Large intestine (tissue), 3 donors: ENCODE data around the gene HOXA5. TPM values are rescaled to one million over a fixed set of nuclear protein-coding genes. Genes with fewer than 3 reads are reported as not detected.
A peak's percentile ranks its signal among the peaks of the same experiment; 100 is the strongest.

Source experiments
- DNase-seq, 2 donors: peaks; one replicate each; pipeline versions ENCODE4 v3.0.0 to v3.0.0-alpha.2; 2013
- H3K27ac ChIP-seq: one replicate; pipeline ENCODE4 v1.5.1; 2013; ENCODE audit warnings: low read length
- H3K27me3 ChIP-seq: 2 replicates; pipeline ENCODE4 v1.6.1; 2013; ENCODE audit warnings: low read length; ENCODE audit not compliant: control insufficient read depth, insufficient read depth
- H3K36me3 ChIP-seq: 2 replicates; pipeline ENCODE4 v1.6.1; 2013; ENCODE audit warnings: low read length; ENCODE audit not compliant: control insufficient read depth, insufficient read depth
- H3K4me1 ChIP-seq: one replicate; pipeline ENCODE4 v1.6.1; 2013; ENCODE audit warnings: low read length; ENCODE audit not compliant: control insufficient read depth, insufficient read depth
- H3K4me3 ChIP-seq: one replicate; pipeline ENCODE4 v1.5.1; 2013; ENCODE audit warnings: low read length
- H3K9me3 ChIP-seq: one replicate; pipeline ENCODE4 v1.6.1; 2013; ENCODE audit warnings: mild to moderate bottlenecking, low read depth, low read length, moderate library complexity; ENCODE audit not compliant: control insufficient read depth
- WGBS: methylation state at CpG from one replicate; pipeline ENCODE4 v1.1.5; 2013; ENCODE audit warnings: low lambda C conversion rate; ENCODE audit not compliant: insufficient coverage; 5-methylcytosine and 5-hydroxymethylcytosine counted together
- polyA plus RNA-seq: library from polyadenylated mRNA; unstranded; fragments of 120-200 nt; gene quantifications from one replicate; pipeline ENCODE4 v1.2.1, GENCODE V29; 2013

Gene HOXA5
- polyA plus RNA-seq, 1 donor: 30.3 TPM

DNA sequence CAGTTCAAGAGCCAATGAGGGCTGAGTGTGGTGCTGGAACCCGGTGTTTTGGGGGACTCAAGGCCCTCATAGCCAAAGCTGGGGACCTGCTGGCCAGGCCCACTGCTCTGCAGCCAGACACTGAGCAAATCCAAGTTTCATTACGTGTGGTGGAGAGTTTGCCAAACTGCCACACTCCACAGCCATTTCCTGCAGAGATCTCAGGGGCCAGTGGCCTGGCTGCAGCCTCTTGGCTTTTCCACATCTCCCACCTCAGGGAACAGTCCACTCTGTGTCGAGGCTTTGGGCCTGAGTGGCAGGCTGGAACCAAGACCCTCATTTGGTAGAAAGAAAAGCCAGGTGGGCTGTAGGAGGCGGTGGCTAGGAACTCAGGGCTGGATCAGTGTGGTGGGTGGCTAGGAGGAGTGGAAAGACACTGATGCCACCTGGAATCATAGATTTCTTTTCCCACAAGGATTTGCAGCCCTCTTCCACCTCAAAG is 38.4 kb upstream of the HOXA5 start:
- peaks cover 98% of the 10 kb centered on the region for H3K27me3 ChIP-seq
- no peak overlapping the region for H3K4me3 ChIP-seq
- H3K9me3 ChIP-seq: peaks cover 20% of the 10 kb centered on the region
- DNase-seq: no peak
- peaks cover 11% of the 10 kb centered on the region for H3K4me1 ChIP-seq
- no peaks in the 10 kb centered on the region for H3K36me3 ChIP-seq
- H3K27ac ChIP-seq: no peak overlapping the region
- no CpG with 5 or more reads among the region's 4 CpGs for WGBS

DNA sequence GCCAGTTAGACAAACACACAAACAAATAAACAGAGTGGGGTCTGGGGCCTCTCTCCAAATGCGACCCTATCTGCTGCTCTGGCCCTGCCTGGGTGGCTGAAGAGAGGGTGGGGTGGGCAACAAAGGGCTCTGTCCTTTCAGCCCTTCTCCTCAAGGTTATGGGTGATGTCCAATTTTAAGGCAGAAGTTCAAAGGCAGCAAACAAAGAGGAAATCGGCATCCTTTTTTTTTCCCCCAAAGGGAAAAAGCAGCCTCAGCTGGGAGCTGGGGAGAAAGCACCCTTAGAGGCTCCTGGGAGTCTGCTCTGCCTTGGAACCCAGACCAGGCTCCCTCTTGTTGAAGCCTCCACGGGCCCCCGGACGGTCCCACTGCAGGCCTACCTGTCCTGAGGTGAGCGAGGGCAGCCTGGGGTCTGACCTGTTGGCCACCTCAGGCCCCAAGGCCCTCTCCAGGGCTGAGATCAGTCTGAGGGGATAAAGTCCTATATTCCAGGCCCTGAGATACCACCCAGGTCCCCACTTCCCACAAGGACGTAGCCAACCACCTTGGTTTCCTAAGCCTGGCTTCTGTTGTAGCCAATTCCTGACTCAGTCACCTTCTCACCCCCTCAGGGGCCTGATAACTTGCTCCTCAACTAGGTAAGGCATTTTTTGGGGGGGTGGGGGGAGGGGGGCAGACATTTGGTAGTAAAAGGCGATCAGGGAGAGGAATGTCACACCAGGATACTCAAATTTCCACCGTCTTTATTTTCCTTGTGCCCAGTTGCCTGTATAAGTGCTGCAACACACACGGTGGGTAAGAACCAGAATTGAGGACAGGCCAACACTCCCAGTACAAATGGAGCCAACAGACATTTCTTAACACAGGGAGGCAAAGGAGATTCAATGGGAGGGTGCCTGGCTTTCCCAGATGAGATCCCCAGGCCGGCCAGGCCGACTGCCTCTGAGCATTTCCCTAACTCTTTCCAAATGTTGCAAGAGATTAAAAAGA is 37.2 kb upstream of the HOXA5 start:
- WGBS: no CpG with 5 or more reads among the region's 12 CpGs
- no peaks in the 10 kb centered on the region for H3K36me3 ChIP-seq
- peaks cover 20% of the 10 kb centered on the region for H3K9me3 ChIP-seq
- peaks cover 98% of the 10 kb centered on the region for H3K27me3 ChIP-seq
- no peak overlapping the region for H3K27ac ChIP-seq
- no peak overlapping the region for H3K4me3 ChIP-seq
- no peak for DNase-seq
- peaks cover 11% of the 10 kb centered on the region for H3K4me1 ChIP-seq

- Histone ChIP-seq H3K9me3 (peaks cover 12% of the 10 kb centered on the region), H3K4me3 (no peak overlapping the region), H3K27me3 (peaks cover 98% of the 10 kb centered on the region), H3K4me1 (peaks cover 10% of the 10 kb centered on the region), H3K27ac (no peak overlapping the region), H3K36me3 (no peaks in the 10 kb centered on the region)
- DNase-seq: peak; percentile 58 to 72
- 40% methylated on average over 1 of the region's 56 CpGs for WGBS
Measured at GRCh38 chr7:27179503-27180430, 36.3 kb upstream of the HOXA5 start.

GRCh38 chr7:27179030-27179429 is 35.5 kb upstream of the HOXA5 start:
- Histone ChIP-seq H3K4me3 (no peak overlapping the region), H3K36me3 (no peaks in the 10 kb centered on the region), H3K4me1 (peaks cover 7% of the 10 kb centered on the region), H3K9me3 (peaks cover 16% of the 10 kb centered on the region), H3K27me3 (peaks cover 99% of the 10 kb centered on the region), H3K27ac (no peak overlapping the region)
- no peak for DNase-seq
- WGBS: 0% methylated on average over 3 of the region's 14 CpGs

DNA sequence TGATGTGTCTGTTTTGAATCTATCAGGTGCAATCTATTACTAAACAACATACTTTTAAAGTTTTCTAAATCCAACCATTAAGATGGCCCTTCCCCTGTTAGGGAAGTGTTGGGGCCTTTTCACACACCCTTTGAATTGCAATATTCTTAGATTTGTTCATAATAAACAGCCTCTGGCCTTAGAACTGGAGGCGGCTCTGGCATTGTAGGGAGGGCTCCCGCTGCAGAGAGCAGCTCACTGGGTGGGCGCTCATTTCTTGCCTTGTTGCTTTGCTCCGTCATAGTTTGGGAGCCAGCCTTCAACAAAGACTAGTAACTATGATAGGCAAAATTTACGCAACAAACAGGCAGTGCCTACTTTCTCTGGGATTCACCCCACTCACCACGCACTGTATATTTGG is 34.9 kb upstream of the HOXA5 start:
- no peak overlapping the region for H3K4me3 ChIP-seq
- WGBS: no CpG with 5 or more reads among the region's 6 CpGs
- H3K27ac ChIP-seq: no peak overlapping the region
- no peak for DNase-seq
- peaks cover 15% of the 10 kb centered on the region for H3K9me3 ChIP-seq
- peaks cover 98% of the 10 kb centered on the region for H3K27me3 ChIP-seq
- H3K36me3 ChIP-seq: no peaks in the 10 kb centered on the region
- H3K4me1 ChIP-seq: peaks cover 1% of the 10 kb centered on the region

- DNase-seq: no peak
- H3K27ac ChIP-seq: no peak overlapping the region
- WGBS: no CpG with 5 or more reads among the region's 5 CpGs
Measured at GRCh38 chr7:27177795-27178320, 34.4 kb upstream of the HOXA5 start.

GRCh38 chr7:27176962-27177794 is 33.7 kb upstream of the HOXA5 start:
- Histone ChIP-seq H3K9me3 (peaks cover 16% of the 10 kb centered on the region), H3K4me3 (no peak overlapping the region), H3K27ac (no peak overlapping the region), H3K4me1 (peaks cover 3% of the 10 kb centered on the region), H3K36me3 (no peaks in the 10 kb centered on the region), H3K27me3 (peaks cover 98% of the 10 kb centered on the region)
- DNase-seq: no peak
- 49% methylated on average over 5 of the region's 22 CpGs for WGBS

More at GRCh38 chr7:27177795-27178320, 34.4 kb upstream of the HOXA5 start:
- H3K36me3 ChIP-seq: no peaks in the 10 kb centered on the region
- peaks cover 98% of the 10 kb centered on the region for H3K27me3 ChIP-seq
- H3K4me1 ChIP-seq: peaks cover 3% of the 10 kb centered on the region
- peaks cover 14% of the 10 kb centered on the region for H3K9me3 ChIP-seq
- no peak overlapping the region for H3K4me3 ChIP-seq

DNA sequence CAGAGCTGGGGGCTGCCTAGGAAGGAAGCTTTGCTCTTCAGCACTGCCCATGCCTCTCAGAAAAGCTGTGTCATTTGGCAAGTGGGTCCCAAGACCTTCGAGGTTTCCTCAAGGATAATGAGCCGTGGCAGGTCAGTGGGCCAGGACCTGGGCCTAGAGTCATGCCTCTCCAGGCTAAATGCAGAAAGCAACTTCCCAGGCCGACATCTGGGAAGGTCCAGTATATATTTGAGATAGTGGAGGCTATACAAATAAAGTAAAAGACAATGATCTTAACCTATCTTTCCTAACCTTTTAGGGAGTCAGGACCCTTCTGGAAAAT is 33.0 kb upstream of the HOXA5 start:
- H3K27ac ChIP-seq: no peak overlapping the region

DNA sequence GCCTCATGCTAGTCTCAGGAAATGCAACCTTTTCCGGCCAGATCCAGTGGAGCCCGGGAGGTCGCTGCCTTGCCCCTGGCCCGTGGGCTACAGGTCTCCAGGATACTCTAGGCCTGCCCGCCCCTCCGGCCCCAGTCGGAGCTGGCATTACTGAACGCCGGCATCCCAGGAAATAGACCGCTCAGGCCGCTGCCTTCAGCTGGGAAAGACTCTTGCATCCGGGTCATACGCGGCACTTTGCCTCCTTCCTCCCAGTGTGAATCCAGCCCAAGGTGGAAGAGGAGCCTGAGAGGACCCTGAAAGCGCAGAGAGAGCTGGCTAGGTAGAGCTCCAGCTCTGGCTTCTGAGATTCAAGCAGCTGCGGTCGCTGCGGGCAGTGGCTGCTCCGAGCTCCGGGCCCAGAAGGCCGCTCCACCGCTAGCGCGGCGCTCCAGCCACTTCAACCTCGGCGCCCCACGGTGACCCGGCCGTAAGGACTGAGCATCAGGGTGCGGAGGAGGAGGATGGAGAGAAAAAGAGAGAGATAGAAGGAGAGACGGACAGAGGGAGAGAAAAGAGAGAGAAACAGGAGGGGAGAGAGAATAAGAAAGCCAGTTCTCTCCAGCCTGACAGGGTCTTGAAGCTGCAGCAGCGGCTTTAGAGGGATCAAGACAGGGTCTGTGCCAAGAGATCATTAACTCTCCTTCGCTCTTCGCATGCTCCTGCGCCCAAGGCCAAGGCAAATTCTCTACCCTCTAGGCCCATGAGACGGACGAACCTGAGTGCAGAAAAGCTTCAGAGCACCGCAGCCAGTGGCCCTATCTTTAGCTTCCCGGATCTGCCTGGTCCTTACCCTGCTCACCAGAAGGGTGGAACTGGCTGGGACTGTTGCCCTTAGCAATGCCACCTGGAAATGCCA is 32.4 kb upstream of the HOXA5 start:
- DNase-seq: no peak
- H3K9me3 ChIP-seq: peaks cover 16% of the 10 kb centered on the region
- peaks cover 3% of the 10 kb centered on the region for H3K4me1 ChIP-seq
- H3K27me3 ChIP-seq: peaks cover 98% of the 10 kb centered on the region
- H3K36me3 ChIP-seq: no peaks in the 10 kb centered on the region
- H3K27ac ChIP-seq: no peak overlapping the region
- no CpG with 5 or more reads among the region's 40 CpGs for WGBS
- no peak overlapping the region for H3K4me3 ChIP-seq

More for the DNA sequence above, 33.0 kb upstream of the HOXA5 start:
- no peaks in the 10 kb centered on the region for H3K36me3 ChIP-seq
- H3K27me3 ChIP-seq: peaks cover 99% of the 10 kb centered on the region
- no peak for DNase-seq
- no peak overlapping the region for H3K4me3 ChIP-seq
- H3K9me3 ChIP-seq: peaks cover 16% of the 10 kb centered on the region
- peaks cover 3% of the 10 kb centered on the region for H3K4me1 ChIP-seq
- WGBS: no CpG with 5 or more reads among the region's 3 CpGs
